Measurements from ENCODE around the gene CTNNBIP1. TPM values are rescaled to one million over a fixed set of nuclear protein-coding genes. Genes with fewer than 3 reads are reported as not detected.

Gene CTNNBIP1
- total and polyA plus RNA-seq, 9 of the 15 experiments (the other 6 are each of a cell fraction or from before 2014, with no cell fraction given) = 0.65 to 29.2 (median 14.7) TPM

- TF ChIP-seq TRIM25 (IDR thresholded peaks at IDR 0.05; ENCODE audit: borderline replicate concordance) (no peak), U2AF1 (optimal IDR thresholded peaks at IDR 0.05; ENCODE audit: low read depth, low read length) (no peak), RNF2 (IDR thresholded peaks at IDR 0.05) (peak; percentile 87), NFATC3 (IDR thresholded peaks at IDR 0.05) (no peak), ZNF766 (CRISPR knock-in tag; conservative IDR thresholded peaks at IDR 0.05) (peak; percentile 79), SMARCA4 (IDR thresholded peaks at IDR 0.05) (peak; percentile 77), ELF1 (tag; IDR thresholded peaks at IDR 0.05) (no peak), NR2C1 (IDR thresholded peaks at IDR 0.05) (peak; percentile 76), NR2C1 (tag; IDR thresholded peaks at IDR 0.05) (peak; percentile 92), SMAD2 (IDR thresholded peaks at IDR 0.05; ENCODE audit: low read depth, low read length) (no peak), ZNF444 (CRISPR knock-in tag; IDR thresholded peaks at IDR 0.05) (peak; percentile 25; the same call in 1 of the 2 replicates), MTA2 (IDR thresholded peaks at IDR 0.05; ENCODE audit: low read depth) (no peak), KLF6 (CRISPR knock-in tag; IDR thresholded peaks at IDR 0.05; ENCODE audit: borderline replicate concordance) (peak; percentile 89), ZBTB43 (CRISPR knock-in tag; IDR thresholded peaks at IDR 0.05) (no peak), ATF3 (IDR thresholded peaks at IDR 0.05) (peak; percentile 50), ATF3 (CRISPR knock-in tag; conservative IDR thresholded peaks at IDR 0.05) (no peak), WHSC1 (IDR thresholded peaks at IDR 0.05; ENCODE audit: low read length) (no peak), TBP (optimal IDR thresholded peaks at IDR 0.05; ENCODE audit: low read depth, low read length) (peak; percentile 41), CREBBP (IDR thresholded peaks at IDR 0.05; ENCODE audit: low read depth, low read length) (no peak), ZNF445 (CRISPR knock-in tag; IDR thresholded peaks at IDR 0.05; ENCODE audit: low read depth) (0 out of 2 replicates have a peak, but pooled peaks have one; percentile 20), ZNF146 (CRISPR knock-in tag; IDR thresholded peaks at IDR 0.05; ENCODE audit: unreplicated experiment) (no peak), DPF2 (IDR thresholded peaks at IDR 0.05) (peak; percentile 73), ZNF134 (CRISPR knock-in tag; conservative IDR thresholded peaks at IDR 0.05) (0 out of 2 replicates have a peak, but pooled peaks have one; percentile 34), ZNF655 (CRISPR knock-in tag; IDR thresholded peaks at IDR 0.05) (no peak), KAT2B (IDR thresholded peaks at IDR 0.05; ENCODE audit: low read depth, low read length) (no peak), ZNF436 (CRISPR knock-in tag; IDR thresholded peaks at IDR 0.05) (no peak)
These were observed 19.6 kb upstream of the CTNNBIP1 start (continued) for GRCh38 chr1:9929431-9930385.
